Suppressor macrophage treated with lipopolysaccharide for 1 hour (primary cell): ENCODE results near the gene KRT38.

Source experiments
- DNase-seq, 3 donors: peaks; one replicate each; pipeline ENCODE4 v3.0.0-alpha.2; 2020 to 2022

Gene KRT38

DNA sequence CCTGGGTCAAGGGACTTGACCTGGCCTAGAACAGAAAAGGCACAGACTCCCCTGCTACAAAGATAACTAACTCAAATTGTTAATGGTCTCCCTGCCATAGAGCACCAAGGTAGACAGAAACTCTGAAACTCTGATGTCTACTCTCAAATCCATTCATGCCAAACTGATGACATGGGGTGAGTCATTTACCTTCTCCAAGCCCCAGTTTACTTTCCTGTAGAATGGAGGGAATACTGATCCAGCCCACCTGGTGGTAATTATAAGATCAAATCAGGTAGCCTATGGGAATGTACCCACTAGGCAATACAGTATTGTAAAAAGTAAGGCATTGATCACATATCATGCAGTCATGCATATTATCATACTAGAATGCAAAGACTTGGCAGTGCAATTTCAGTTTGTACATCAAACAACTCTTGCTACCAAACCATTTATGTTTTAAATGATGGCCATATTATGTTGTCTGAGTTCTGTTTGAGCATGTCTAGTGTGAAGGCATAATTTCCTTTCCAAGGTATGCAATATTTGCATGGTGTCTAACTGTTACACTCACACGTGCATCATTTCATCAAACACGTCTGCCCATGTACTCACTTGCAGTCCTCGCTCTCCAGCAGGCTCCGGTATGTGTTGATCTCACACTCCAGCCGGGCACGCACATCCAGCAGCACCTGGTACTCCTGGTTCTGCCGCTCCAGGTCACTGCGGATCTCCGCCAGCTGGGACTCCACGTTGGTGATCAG, 46.4 kb downstream of the KRT38 start:
- no peak for DNase-seq

DNA sequence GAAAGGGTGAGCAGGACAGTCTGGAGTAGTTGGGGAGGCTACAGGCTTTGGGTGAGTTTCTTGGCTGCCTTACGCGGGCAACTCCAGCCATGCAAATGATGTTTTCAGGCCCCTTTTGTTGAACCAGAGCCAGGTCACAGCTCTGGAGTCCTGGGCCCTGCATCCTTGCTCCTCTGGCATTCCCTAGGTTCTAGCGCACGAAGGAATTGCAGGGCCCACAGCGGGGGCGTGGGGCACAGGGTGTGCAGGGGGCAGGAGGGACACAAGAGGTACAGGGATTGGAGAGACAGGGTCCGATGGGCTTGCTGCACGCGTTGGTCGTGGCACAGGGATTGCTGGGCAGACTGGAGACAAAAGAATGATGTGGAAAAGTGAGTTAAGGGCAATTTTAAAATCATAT, 47.0 kb downstream of the KRT38 start:
- no peak for DNase-seq

DNA sequence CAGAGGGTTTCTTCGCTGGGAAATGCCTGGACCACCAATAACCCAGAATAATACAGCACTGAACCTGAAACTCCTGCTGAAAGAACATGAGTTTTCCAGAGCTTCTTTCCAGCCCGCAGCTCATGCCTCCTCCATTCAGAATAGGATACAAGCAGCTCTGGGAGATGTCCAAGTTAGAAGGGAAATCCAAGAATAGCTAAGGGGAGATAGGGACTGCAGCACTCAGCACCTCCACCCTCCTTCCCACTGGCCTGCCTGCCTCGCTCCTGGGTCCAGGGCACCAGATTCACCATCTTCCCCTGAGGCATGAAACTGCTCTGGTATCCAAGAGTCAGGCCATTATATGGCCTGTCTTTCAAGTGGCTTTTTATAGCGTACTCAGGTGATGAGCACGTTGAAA, 47.5 kb downstream of the KRT38 start:
- DNase-seq = no peak

DNA sequence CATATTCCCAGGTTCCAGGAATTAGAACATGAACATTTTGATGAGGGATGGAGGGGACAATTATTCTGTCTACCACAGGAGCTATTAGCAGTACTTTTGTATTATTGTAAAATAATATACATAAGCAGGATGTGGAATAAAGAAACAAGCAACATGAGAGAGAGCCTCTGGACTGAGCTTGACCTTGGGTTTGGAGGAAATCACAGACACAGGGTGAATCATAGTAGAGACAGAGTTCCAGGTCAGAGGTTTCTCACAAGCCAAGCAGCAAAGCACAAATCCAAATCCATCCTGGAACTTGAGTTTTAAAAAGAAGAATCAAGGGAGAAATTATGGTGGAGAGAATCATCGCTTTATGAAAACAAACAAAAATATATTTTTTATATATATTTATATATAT, 48.5 kb downstream of the KRT38 start:
- no peak for DNase-seq

DNA sequence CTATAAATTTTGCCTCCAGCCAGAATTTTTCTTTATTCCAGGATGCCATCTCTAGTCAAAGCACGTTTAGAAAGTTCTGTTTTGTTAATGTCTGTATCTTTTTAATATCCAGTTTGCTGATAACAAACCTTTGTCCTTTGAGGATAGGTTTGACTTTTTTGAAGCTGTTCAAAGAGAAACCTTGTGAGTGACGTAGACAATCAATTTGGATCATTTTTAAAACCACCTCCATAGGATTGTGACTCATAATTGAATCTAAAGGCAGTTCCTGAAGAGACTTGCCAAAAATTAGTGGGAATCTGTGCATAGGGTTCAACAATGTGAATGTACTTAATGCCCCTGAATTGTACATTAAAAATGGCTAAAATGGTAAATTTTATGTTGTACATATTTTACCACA, 49.2 kb downstream of the KRT38 start:
- DNase-seq = no peak

DNA sequence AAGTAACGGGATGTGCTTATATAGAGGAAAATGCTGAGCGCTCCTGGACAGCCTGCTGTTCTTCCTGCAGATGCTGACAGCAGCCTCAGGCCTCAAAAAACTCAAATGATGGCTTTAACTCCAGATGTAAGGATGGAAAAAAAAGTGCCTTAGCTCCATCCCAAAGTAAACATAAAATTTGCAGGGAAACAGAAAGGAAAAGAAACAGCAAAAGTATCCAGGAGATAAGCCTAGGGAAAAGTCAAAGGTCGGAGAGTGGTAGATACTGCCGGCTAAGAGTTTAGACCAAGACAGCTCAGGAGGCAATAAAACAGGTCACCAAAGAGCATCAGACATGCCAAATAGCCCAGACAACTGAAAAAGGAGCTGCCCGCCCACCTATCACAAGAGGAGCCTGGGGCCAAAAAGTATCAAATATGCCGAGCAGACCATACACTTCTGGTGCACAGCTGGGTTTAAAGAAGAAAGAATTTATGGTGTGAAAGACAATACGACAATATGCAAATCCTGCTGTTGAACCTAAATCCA, 50.3 kb downstream of the KRT38 start:
- no peak for DNase-seq

DNA sequence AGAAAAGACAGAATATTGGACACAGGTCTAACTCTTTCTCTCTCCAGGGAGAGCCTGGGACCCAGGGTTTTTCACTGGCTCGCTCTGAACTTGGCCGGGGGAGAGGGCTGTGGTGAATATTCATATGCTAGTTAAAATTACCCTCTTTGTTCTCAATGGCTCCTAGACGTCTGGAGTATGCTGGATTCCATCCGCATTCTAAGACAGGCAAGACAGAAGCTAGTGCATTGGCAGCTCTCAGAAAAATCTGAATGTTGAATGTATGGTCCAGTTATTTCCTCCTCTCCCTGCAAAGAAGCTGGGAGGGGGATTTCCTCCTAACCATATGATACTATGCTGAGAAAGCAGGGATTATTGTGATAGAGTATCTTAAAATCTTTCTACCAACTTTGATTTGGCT, 53.1 kb downstream of the KRT38 start:
- no peak for DNase-seq

DNA sequence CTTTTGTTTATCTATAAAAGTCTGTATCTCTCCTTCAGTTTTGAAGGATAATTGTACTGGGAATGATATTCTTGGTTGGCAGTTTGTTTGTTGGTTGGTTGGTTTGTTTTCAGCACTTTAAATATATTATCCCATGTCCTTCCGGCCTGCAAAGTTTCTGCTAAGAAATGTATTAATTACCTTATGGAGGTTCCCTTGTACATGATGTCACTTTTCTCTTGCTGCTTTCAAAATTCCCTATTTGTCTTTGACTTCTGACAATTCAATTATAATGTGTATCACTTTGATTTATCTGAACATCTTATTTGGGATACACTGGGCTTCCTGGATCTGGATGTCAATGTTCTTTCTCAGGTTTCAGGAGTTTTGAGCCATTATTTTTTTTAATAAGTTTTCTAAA, 54.6 kb downstream of the KRT38 start:
- no peak for DNase-seq
